NCI-H2227 treated with DMSO at 0.1 percent for 48 hours (cell line): ENCODE results near the gene PGBD5.
"Not testable (repeated sequence)": the region's sequence is repeated elsewhere in the genome, so short reads cannot be mapped to it uniquely, and the experiment has no call there.

Experiments
- DNase-seq: peaks from one replicate; lab custom pipeline; 2025; lab: John Stamatoyannopoulos, UW

Gene PGBD5

GRCh38 chr1:230424391-230425251 lies 1.5 kb downstream of the PGBD5 start:
- no peak for DNase-seq

- no peak for DNase-seq
Observed at GRCh38 chr1:230423951-230424350, 2.2 kb downstream of the PGBD5 start.

DNA sequence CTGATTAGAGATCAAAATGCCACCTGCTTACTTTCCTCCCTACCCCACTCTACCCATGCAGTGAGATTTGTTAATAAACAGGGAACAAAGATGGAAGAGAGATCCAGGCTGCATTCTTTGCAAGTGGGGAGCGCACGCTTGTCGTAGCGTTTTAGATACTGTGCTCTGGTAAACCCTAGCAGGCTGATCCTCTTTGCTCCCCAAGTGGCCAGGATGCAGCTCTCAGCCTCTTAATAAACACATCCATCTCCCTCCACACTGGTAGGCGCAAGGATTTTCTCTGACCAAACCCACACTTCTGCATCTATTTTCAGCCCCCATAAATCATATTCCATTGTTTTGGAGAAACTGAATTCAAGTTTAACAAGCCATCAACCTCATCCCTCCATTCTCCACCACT lies 2.9 kb downstream of the PGBD5 start:
- peak; percentile 6 for DNase-seq

- peak; percentile 38 for DNase-seq
Observed at GRCh38 chr1:230422221-230422981, 3.7 kb downstream of the PGBD5 start.

DNA sequence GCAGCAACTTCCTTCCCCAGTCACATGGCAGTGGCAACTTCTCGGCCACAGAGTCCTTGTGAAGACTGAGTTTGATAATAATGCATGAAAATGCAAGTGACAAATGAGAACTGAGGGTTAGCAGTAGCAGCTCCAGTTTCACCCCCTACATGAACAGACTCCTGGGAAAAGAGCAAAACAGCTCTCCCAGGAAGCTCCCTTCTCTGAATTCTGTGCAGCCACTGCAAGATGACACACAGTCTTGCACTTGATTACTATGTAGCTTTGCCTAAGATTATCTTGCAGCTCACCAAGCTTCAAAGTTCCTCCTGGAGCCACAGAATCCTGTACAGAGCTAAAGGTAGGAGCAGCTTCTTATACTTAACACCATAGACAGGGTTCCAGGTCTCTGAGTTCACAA lies 4.7 kb downstream of the PGBD5 start:
- peak; percentile 19 for DNase-seq

GRCh38 chr1:230420372-230420771 lies 5.8 kb downstream of the PGBD5 start:
- DNase-seq = not testable (repeated sequence)

GRCh38 chr1:230416430-230416829 lies 9.7 kb downstream of the PGBD5 start:
- no peak for DNase-seq

DNA sequence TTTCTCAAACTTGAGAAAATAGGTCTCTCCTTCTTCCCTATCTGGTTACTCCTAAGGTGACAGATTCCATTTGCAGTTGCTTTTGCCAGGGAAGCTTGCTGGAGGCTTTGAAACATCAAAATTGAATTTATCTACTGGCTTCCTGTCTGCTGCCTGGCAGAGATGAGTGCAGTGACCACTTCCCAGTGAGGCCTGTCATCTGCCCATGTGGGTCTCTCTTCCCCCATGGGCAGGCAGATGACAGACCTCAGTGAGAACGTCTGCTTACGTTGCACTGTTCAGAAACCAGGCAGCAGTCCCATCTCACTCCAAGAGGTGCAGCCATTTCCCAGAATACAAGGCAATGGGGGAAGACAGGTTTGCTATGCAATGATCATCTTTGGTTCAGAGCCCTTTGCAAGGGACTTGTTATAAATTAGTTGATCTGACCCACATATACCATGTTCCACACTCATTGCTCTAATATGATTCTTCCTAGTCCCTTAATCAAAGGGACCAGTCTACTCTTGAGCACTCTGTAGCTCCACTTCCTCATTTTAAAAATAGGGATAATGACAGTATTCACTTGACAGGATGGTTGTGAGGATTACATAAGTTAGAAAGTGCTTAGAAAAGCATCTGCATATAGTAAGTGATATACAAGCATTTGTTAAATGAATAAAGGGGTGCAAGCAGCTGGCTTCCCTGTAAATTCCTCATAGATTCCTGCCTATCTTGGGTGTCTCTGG lies 10.6 kb downstream of the PGBD5 start:
- DNase-seq = no peak

GRCh38 chr1:230414694-230415093 lies 11.4 kb downstream of the PGBD5 start:
- no peak for DNase-seq

GRCh38 chr1:230414102-230414501 lies 12.0 kb downstream of the PGBD5 start:
- DNase-seq = no peak

- no peak for DNase-seq
Observed at GRCh38 chr1:230413061-230413460, 13.1 kb downstream of the PGBD5 start.

- no peak for DNase-seq
Observed at GRCh38 chr1:230408971-230409370, 17.2 kb downstream of the PGBD5 start.

GRCh38 chr1:230407351-230407750 lies 18.8 kb downstream of the PGBD5 start:
- no peak for DNase-seq

GRCh38 chr1:230406727-230407126 lies 19.4 kb downstream of the PGBD5 start:
- not testable (repeated sequence) for DNase-seq

DNA sequence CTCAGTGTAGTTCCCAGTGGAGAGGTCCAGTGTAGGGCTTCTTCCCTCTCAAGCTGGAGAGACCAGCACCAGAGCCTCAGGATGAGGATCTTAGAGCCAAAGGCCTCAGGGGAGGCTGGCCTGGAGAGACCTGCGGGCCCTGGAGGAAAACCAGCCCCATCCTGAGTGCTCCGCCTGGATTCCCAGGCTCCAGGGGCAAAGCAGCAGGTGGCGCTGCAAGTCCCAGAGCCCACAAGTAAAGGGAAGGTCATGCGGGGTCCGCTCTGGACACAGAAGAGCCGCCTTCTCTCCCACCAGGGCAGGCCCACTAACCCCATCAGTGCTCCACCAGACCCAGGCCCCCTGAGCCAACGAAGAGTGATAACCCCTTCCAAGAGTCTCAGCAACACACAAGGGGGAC lies 22.7 kb downstream of the PGBD5 start:
- DNase-seq = no peak

- DNase-seq = no peak
Observed at GRCh38 chr1:230401763-230402294, 24.3 kb downstream of the PGBD5 start.

GRCh38 chr1:230401101-230401500 lies 25.0 kb downstream of the PGBD5 start:
- DNase-seq = no peak

GRCh38 chr1:230400007-230400344 lies 26.2 kb downstream of the PGBD5 start:
- DNase-seq = no peak

GRCh38 chr1:230399321-230400006 lies 26.7 kb downstream of the PGBD5 start:
- DNase-seq = no peak

GRCh38 chr1:230398856-230399255 lies 27.3 kb downstream of the PGBD5 start:
- DNase-seq = no peak

- DNase-seq = no peak
Observed at GRCh38 chr1:230396966-230397365, 29.2 kb downstream of the PGBD5 start.

- DNase-seq = no peak
Observed at GRCh38 chr1:230395932-230396331, 30.2 kb downstream of the PGBD5 start.
